Panc1 (cell line): Measurements from ENCODE around the gene P4HTM. TPM values are rescaled to one million over a fixed set of nuclear protein-coding genes. Genes with fewer than 3 reads are reported as not detected.

Source experiments
- ATAC-seq: fragments of 200-7000 bp; cut with Tn5 transposase; 2 replicates; pipeline ENCODE4 v1.9.1; 2020; ENCODE audit warnings: mild to moderate bottlenecking, moderate library complexity
- BruUV-seq: library from RNA; stranded (reverse); fragments of 400-500 nt; replicated peaks from 2 replicates; lab custom pipeline; 2021; lab: Mats Ljungman, UMichigan
- CTCF ChIA-PET: fragments of 300-600 bp; sonication (Branson Sonifier 250); formaldehyde crosslinking; loops from one replicate; lab custom pipeline; 2022; ENCODE audit warnings: antibody characterized with exemption; lab: Charles Lee
- POLR2A ChIA-PET: fragments of 300-600 bp; sonication (Branson Sonifier 250); formaldehyde crosslinking; loops from one replicate; lab custom pipeline; 2022; ENCODE audit warnings: antibody characterized with exemption; lab: Charles Lee
- DNase-seq: peaks from one replicate; pipeline ENCODE4 v3.0.0-alpha.2; 2010; ENCODE audit warnings: low read depth, low spot score
- H3K27ac ChIP-seq: 2 replicates; pipeline ENCODE4 v1.5.1; 2011; ENCODE audit warnings: mild to moderate bottlenecking, low read length, inconsistent platforms
- H3K27me3 ChIP-seq: fragments of 200-500 bp; sonication (Bioruptor generic); 2 replicates; pipeline ENCODE4 v1.6.0; 2014; ENCODE audit warnings: low read length, inconsistent platforms; ENCODE audit not compliant: control insufficient read depth, insufficient read depth
- H3K36me3 ChIP-seq: fragments of 200-500 bp; sonication (Bioruptor generic); 2 replicates; pipeline ENCODE4 v1.5.1; 2014; ENCODE audit warnings: inconsistent platforms, mild to moderate bottlenecking, low read length, moderate library complexity; ENCODE audit not compliant: control insufficient read depth, insufficient read depth
- H3K4me1 ChIP-seq: 2 replicates; pipeline ENCODE4 v1.5.1; 2011; ENCODE audit warnings: inconsistent platforms, mild to moderate bottlenecking, low read length, moderate library complexity; ENCODE audit not compliant: control insufficient read depth, insufficient read depth
- H3K4me3 ChIP-seq, 2 experiments: 2 replicates each; pipeline ENCODE4 v1.5.1; 2011 to 2012; ENCODE audit warnings: low read depth in 2 of 2, low read length in 2 of 2, mild to moderate bottlenecking in 2 of 2, inconsistent platforms in 1 of 2, moderate library complexity in 1 of 2
- H3K9me3 ChIP-seq: fragments of 200-500 bp; sonication (Bioruptor generic); 2 replicates; pipeline ENCODE4 v1.5.1; 2014; ENCODE audit warnings: low read depth, mild to moderate bottlenecking, inconsistent platforms, low read length, moderate library complexity; ENCODE audit not compliant: control insufficient read depth, insufficient read depth
- POLR2AphosphoS5 ChIP-seq: IDR thresholded peaks from 2 replicates; pipeline ENCODE4 v1.6.1; 2012; ENCODE audit warnings: mild to moderate bottlenecking, low read depth, low read length, moderate library complexity
- SIN3A ChIP-seq: IDR thresholded peaks from 2 replicates; pipeline ENCODE4 v1.6.1; 2012; ENCODE audit warnings: low read depth, mild to moderate bottlenecking, low read length, moderate library complexity, borderline replicate concordance; ENCODE audit not compliant: insufficient read depth
- TCF7L2 ChIP-seq: IDR thresholded peaks from 2 replicates; pipeline ENCODE4 v1.6.1; 2011; ENCODE audit warnings: mild to moderate bottlenecking, low read depth, low read length, inconsistent platforms
- in situ Hi-C: cut with HindIII; loops from 2 replicates; pipeline ENCODE4 v1.10.0; 2016; ENCODE audit warnings: low sequenced_read_pairs, low pct_unique_long_range_greater_than_20kb
- intact Hi-C: fragments of 100-400 bp; cut with micrococcal nuclease; formaldehyde crosslinking; loops from one replicate; pipeline ENCODE4 v1.10.0; 2022; ENCODE audit not compliant: unreplicated experiment
- total RNA-seq: library from RNA; stranded (reverse); gene quantifications from one replicate; pipeline ENCODE4 v1.2.1, GENCODE V29; 2021; ENCODE audit not compliant: unreplicated experiment
- TF ChIP-seq, protein P1 (sequence below), 2 experiments: IDR thresholded peaks; 2 replicates each; pipeline ENCODE4 v1.6.1; 2011 to 2012; ENCODE audit warnings: low read depth in 2 of 2, control low read depth in 1 of 2, low read length in 1 of 2, mild to moderate bottlenecking in 1 of 2, moderate library complexity in 1 of 2; ENCODE audit not compliant: insufficient read depth in 1 of 2
- TF ChIP-seq, protein P2 (sequence below): fragments of 450-650 bp; IDR thresholded peaks from 2 replicates; pipeline ENCODE4 v1.5.1; 2017; ENCODE audit warnings: mild to moderate bottlenecking

Gene P4HTM
- total RNA-seq, 1 experiment from 2014 or later: 28.3 TPM

DNA sequence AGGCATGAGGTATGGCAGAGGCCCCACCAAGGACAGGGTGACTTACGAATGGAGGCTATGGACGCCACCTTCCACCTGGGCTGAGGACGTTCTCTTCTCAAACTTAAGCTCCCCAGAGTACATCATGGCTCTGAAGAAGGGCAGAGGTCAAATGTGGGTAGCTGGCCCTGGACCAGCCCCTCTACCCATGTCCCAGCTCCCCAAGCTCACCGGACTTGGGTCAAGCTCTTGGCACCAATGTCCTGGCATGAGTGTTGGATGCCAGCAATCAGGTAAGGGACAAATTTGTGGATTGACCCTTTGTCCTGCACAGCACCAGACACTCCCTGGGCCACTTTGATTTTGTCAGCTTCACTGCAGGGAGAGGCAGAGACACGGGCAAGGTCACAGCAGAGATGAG is 34.4 kb downstream of the P4HTM start:
- ATAC-seq (no peak), DNase-seq (no peak)
- no peak overlapping the region for H3K27ac ChIP-seq
- H3K4me3 ChIP-seq: no peak overlapping the region
- in situ Hi-C loops: no loop called here
- intact Hi-C loops: no loop called here
- peaks cover 34% of the 10 kb centered on the region for H3K4me1 ChIP-seq
- CTCF ChIA-PET: no interaction called here
- H3K36me3 ChIP-seq: peaks cover 12% of the 10 kb centered on the region
- H3K27me3 ChIP-seq: no peaks in the 10 kb centered on the region
- no peak for TF ChIP-seq SIN3A
- TF ChIP-seq TCF7L2: no peak
- TF ChIP-seq, protein P1, sequence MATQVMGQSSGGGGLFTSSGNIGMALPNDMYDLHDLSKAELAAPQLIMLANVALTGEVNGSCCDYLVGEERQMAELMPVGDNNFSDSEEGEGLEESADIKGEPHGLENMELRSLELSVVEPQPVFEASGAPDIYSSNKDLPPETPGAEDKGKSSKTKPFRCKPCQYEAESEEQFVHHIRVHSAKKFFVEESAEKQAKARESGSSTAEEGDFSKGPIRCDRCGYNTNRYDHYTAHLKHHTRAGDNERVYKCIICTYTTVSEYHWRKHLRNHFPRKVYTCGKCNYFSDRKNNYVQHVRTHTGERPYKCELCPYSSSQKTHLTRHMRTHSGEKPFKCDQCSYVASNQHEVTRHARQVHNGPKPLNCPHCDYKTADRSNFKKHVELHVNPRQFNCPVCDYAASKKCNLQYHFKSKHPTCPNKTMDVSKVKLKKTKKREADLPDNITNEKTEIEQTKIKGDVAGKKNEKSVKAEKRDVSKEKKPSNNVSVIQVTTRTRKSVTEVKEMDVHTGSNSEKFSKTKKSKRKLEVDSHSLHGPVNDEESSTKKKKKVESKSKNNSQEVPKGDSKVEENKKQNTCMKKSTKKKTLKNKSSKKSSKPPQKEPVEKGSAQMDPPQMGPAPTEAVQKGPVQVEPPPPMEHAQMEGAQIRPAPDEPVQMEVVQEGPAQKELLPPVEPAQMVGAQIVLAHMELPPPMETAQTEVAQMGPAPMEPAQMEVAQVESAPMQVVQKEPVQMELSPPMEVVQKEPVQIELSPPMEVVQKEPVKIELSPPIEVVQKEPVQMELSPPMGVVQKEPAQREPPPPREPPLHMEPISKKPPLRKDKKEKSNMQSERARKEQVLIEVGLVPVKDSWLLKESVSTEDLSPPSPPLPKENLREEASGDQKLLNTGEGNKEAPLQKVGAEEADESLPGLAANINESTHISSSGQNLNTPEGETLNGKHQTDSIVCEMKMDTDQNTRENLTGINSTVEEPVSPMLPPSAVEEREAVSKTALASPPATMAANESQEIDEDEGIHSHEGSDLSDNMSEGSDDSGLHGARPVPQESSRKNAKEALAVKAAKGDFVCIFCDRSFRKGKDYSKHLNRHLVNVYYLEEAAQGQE (IDR thresholded peaks at IDR 0.05; ENCODE audit: insufficient read depth in 1 of 2, low read depth in 2 of 2, low read length in 1 of 2): no peak
- TF ChIP-seq, protein P2, sequence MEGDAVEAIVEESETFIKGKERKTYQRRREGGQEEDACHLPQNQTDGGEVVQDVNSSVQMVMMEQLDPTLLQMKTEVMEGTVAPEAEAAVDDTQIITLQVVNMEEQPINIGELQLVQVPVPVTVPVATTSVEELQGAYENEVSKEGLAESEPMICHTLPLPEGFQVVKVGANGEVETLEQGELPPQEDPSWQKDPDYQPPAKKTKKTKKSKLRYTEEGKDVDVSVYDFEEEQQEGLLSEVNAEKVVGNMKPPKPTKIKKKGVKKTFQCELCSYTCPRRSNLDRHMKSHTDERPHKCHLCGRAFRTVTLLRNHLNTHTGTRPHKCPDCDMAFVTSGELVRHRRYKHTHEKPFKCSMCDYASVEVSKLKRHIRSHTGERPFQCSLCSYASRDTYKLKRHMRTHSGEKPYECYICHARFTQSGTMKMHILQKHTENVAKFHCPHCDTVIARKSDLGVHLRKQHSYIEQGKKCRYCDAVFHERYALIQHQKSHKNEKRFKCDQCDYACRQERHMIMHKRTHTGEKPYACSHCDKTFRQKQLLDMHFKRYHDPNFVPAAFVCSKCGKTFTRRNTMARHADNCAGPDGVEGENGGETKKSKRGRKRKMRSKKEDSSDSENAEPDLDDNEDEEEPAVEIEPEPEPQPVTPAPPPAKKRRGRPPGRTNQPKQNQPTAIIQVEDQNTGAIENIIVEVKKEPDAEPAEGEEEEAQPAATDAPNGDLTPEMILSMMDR: no peak
- no peak for TF ChIP-seq POLR2AphosphoS5
- BruUV-seq: no TSS peak
- no peaks in the 10 kb centered on the region for H3K9me3 ChIP-seq
- POLR2A ChIA-PET: no interaction called here

DNA sequence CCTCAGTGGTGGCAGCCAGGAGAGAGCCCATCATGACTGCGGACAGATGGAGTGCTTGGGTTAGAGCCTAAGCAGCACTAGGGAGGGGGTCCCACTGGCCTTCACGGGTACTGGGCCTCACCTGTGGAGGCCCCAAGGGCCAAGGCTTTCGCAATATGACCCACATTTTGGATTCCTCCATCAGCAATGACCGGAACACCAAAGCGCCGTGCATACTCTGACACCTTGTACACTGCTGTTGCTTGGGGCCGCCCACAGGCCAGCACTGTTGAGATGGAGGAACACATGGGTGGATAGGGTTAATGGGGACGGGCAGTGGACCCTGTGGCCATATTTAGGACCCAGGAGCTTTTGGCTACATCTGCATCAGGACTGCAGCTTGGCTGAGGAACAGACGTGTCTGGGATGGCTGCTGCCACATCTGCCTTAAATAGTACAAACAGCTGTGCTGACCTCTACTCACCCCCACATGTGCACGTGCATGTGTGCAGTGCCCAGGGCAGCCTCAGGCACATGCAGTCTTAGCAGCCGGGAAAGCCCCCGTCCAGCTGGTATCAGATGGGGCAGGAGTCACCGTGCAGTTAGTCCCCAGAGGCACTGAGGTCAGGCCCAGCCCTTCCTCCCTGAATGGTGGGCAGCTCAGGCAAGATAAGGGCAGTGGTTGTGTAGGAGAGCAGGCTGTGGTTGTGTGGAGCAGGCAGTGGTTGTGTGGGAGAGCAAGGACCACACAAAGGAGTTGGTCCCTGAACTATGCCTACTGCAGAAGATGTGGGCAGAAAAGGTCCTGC is 35.2 kb downstream of the P4HTM start:
- TF ChIP-seq TCF7L2: no peak
- H3K4me3 ChIP-seq: no peak overlapping the region
- BruUV-seq: no TSS peak
- H3K27me3 ChIP-seq: no peaks in the 10 kb centered on the region
- in situ Hi-C loops: no loop called here
- H3K27ac ChIP-seq: no peak overlapping the region
- POLR2A ChIA-PET: interaction anchor here (0.5 kb wide), 1 partner anchor 11 kb away, joined by 7 read pairs; no protein-coding TSS in a partner anchor
- no peak for DNase-seq
- CTCF ChIA-PET: no interaction called here
- ATAC-seq: no peak
- intact Hi-C loops: no loop called here
- H3K4me1 ChIP-seq: peaks cover 34% of the 10 kb centered on the region
- peaks cover 12% of the 10 kb centered on the region for H3K36me3 ChIP-seq
- no peaks in the 10 kb centered on the region for H3K9me3 ChIP-seq
